H9 (cell line): ENCODE data around the gene C10orf95. TPM values are rescaled to one million over a fixed set of nuclear protein-coding genes. Genes with fewer than 3 reads are reported as not detected.

Experiments
- DNase-seq: peaks from one replicate; pipeline ENCODE4 v3.0.0-alpha.2; 2017
- H2AFZ ChIP-seq: one replicate; pipeline ENCODE4 v1.6.1; 2013; ENCODE audit warnings: mild to moderate bottlenecking, low read length, control low read depth, moderate library complexity
- H2AK5ac ChIP-seq: 2 replicates; pipeline ENCODE4 v1.6.1; 2013; ENCODE audit warnings: low read length, control low read depth, mixed read lengths; ENCODE audit not compliant: insufficient read length
- H2BK120ac ChIP-seq: one replicate; pipeline ENCODE4 v1.6.1; 2013; ENCODE audit warnings: low read depth, mild to moderate bottlenecking, low read length, control low read depth, inconsistent platforms; ENCODE audit not compliant: poor library complexity, severe bottlenecking
- H2BK12ac ChIP-seq: 2 replicates; pipeline ENCODE4 v1.6.1; 2013; ENCODE audit warnings: low read length, control low read depth, mixed read lengths, low read depth; ENCODE audit not compliant: insufficient read length
- H2BK15ac ChIP-seq: 2 replicates; pipeline ENCODE4 v1.6.1; 2013; ENCODE audit warnings: low read depth, low read length, control low read depth
- H2BK20ac ChIP-seq: one replicate; pipeline ENCODE4 v1.6.1; 2013; ENCODE audit warnings: low read depth, mild to moderate bottlenecking, low read length, control low read depth, inconsistent platforms; ENCODE audit not compliant: poor library complexity, severe bottlenecking
- H2BK5ac ChIP-seq: 2 replicates; pipeline ENCODE4 v1.6.1; 2013; ENCODE audit warnings: low read length, control low read depth, mixed read lengths; ENCODE audit not compliant: insufficient read length
- H3K14ac ChIP-seq: 2 replicates; pipeline ENCODE4 v1.6.1; 2013; ENCODE audit warnings: low read length, control low read depth; ENCODE audit not compliant: insufficient read depth
- H3K18ac ChIP-seq: 2 replicates; pipeline ENCODE4 v1.6.1; 2013; ENCODE audit warnings: low read depth, mild to moderate bottlenecking, mixed read lengths, low read length, control low read depth; ENCODE audit not compliant: insufficient read length
- H3K23ac ChIP-seq: 2 replicates; pipeline ENCODE4 v1.6.1; 2013; ENCODE audit warnings: low read length, control low read depth, mixed read lengths, low read depth; ENCODE audit not compliant: insufficient read length
- H3K23me2 ChIP-seq: 2 replicates; pipeline ENCODE4 v1.6.1; 2013; ENCODE audit warnings: low read depth, mild to moderate bottlenecking, mixed read lengths, low read length, control low read depth; ENCODE audit not compliant: insufficient read length, poor library complexity, severe bottlenecking
- H3K27ac ChIP-seq: 2 replicates; pipeline ENCODE4 v1.5.1; 2013; ENCODE audit warnings: low read length, control low read depth, mixed read lengths, low read depth; ENCODE audit not compliant: insufficient read length
- H3K27me3 ChIP-seq: 2 replicates; pipeline ENCODE4 v1.6.1; 2013; ENCODE audit warnings: low read length, control low read depth, inconsistent platforms; ENCODE audit not compliant: insufficient read depth
- H3K4ac ChIP-seq: 2 replicates; pipeline ENCODE4 v1.6.1; 2013; ENCODE audit warnings: low read depth, mild to moderate bottlenecking, control low read depth, inconsistent platforms, low read length, moderate library complexity
- H3K4me1 ChIP-seq: 2 replicates; pipeline ENCODE4 v1.6.1; 2013; ENCODE audit warnings: low read length, control low read depth, inconsistent platforms; ENCODE audit not compliant: insufficient read depth
- H3K4me2 ChIP-seq: 2 replicates; pipeline ENCODE4 v1.6.1; 2013; ENCODE audit warnings: low read length, control low read depth, mixed read lengths; ENCODE audit not compliant: insufficient read length, insufficient read depth
- H3K56ac ChIP-seq: 2 replicates; pipeline ENCODE4 v1.6.1; 2013; ENCODE audit warnings: low read depth, mild to moderate bottlenecking, mixed read lengths, low read length, control low read depth; ENCODE audit not compliant: insufficient read length
- H3K79me1 ChIP-seq: 2 replicates; pipeline ENCODE4 v1.6.1; 2013; ENCODE audit warnings: low read depth, mild to moderate bottlenecking, moderate library complexity, low read length, control low read depth, inconsistent platforms; ENCODE audit not compliant: insufficient read depth, poor library complexity, severe bottlenecking
- H3K79me2 ChIP-seq: 2 replicates; pipeline ENCODE4 v1.6.1; 2013; ENCODE audit warnings: low read length, control low read depth, inconsistent platforms; ENCODE audit not compliant: insufficient read depth
- H3K9ac ChIP-seq: 2 replicates; pipeline ENCODE4 v1.6.1; 2013; ENCODE audit warnings: low read length, control low read depth, mixed read lengths; ENCODE audit not compliant: insufficient read length; ENCODE audit errors: extremely low read depth
- H3K9me3 ChIP-seq: one replicate; pipeline ENCODE4 v1.6.1; 2013; ENCODE audit warnings: low read depth, low read length, inconsistent platforms; ENCODE audit not compliant: control insufficient read depth
- H3T11ph ChIP-seq: one replicate; pipeline ENCODE4 v1.6.1; 2013; ENCODE audit warnings: mild to moderate bottlenecking, low read length, control low read depth, inconsistent platforms
- H4K20me1 ChIP-seq: one replicate; pipeline ENCODE4 v1.6.1; 2013; ENCODE audit not compliant: control insufficient read depth, insufficient read length, insufficient read depth
- H4K5ac ChIP-seq: 2 replicates; pipeline ENCODE4 v1.6.1; 2013; ENCODE audit warnings: low read depth, mild to moderate bottlenecking, mixed read lengths, low read length, control low read depth; ENCODE audit not compliant: insufficient read length
- H4K8ac ChIP-seq: replicated peaks from 2 replicates; pipeline ENCODE4 v1.6.1; 2013; ENCODE audit warnings: low read length, control low read depth, mixed read lengths, low read depth; ENCODE audit not compliant: insufficient read length
- H4K91ac ChIP-seq: 2 replicates; pipeline ENCODE4 v1.6.1; 2013; ENCODE audit warnings: low read depth, mild to moderate bottlenecking, moderate library complexity, mixed read lengths, low read length, control low read depth; ENCODE audit not compliant: insufficient read length
- H3K27ac Mint-ChIP-seq, 3 experiments: 2 replicates in 2 of 3; 3 replicates in 1 of 3; pipeline ENCODE4 v1.8.0; 2020 to 2021; ENCODE audit warnings: mixed read lengths in 3 of 3, mild to moderate bottlenecking in 1 of 3, moderate library complexity in 1 of 3
- H3K27me3 Mint-ChIP-seq: 2 replicates; pipeline ENCODE4 v1.8.0; 2021; ENCODE audit warnings: low read depth, mild to moderate bottlenecking, moderate library complexity, mixed read lengths
- H3K36me3 Mint-ChIP-seq, 3 experiments: 2 replicates in 2 of 3; 3 replicates in 1 of 3; pipeline ENCODE4 v1.8.0; 2020 to 2021; ENCODE audit warnings: low read depth in 3 of 3, mixed read lengths in 3 of 3; ENCODE audit not compliant: insufficient read depth in 1 of 3
- H3K4me1 Mint-ChIP-seq, 2 experiments: 2 replicates each; pipeline ENCODE4 v1.8.0; 2020; ENCODE audit warnings: mixed read lengths in 2 of 2
- H3K4me3 Mint-ChIP-seq, 2 experiments: 2 replicates in 1 of 2; 3 replicates in 1 of 2; pipeline ENCODE4 v1.8.0; 2020 to 2021; ENCODE audit warnings: mild to moderate bottlenecking in 2 of 2, mixed read lengths in 2 of 2, moderate library complexity in 1 of 2
- H3K9me3 Mint-ChIP-seq, 2 experiments: 2 replicates in 1 of 2; 3 replicates in 1 of 2; pipeline ENCODE4 v1.8.0; 2020; ENCODE audit warnings: mild to moderate bottlenecking in 2 of 2, mixed read lengths in 2 of 2, moderate library complexity in 1 of 2
- WGBS: extraction: QIAGEN DNeasy Blood & Tissue Kit; methylation state at CpG from one replicate; pipeline ENCODE4 v1.1.7; 2013; ENCODE audit warnings: missing lambda C conversion rate, low lambda C conversion rate, mixed read lengths; ENCODE audit not compliant: insufficient read length; ENCODE audit errors: extremely low coverage; 5-methylcytosine and 5-hydroxymethylcytosine counted together
- total RNA-seq: library from RNA; stranded (reverse); gene quantifications from 2 replicates; pipeline ENCODE4 v1.2.1, GENCODE V29; 2021
- TF ChIP-seq, protein P1 (sequence below): fragments of 200-600 bp; sonication (generic); conservative IDR thresholded peaks from 3 replicates; pipeline ENCODE4 v1.8.0; 2021; ENCODE audit warnings: antibody characterized with exemption, mild to moderate bottlenecking

The C10orf95 gene
- total RNA-seq, 1 experiment from 2014 or later, result not detected

- no peak overlapping the region for H2AFZ ChIP-seq
- no peak overlapping the region for H3K27ac ChIP-seq
- no peak overlapping the region for H3T11ph ChIP-seq
- no peak overlapping the region for H3K14ac ChIP-seq
- H3K18ac ChIP-seq, result no peak overlapping the region
- H2BK12ac ChIP-seq, result no peak overlapping the region
- peaks cover 0 to 2% (median 2%) of the 10 kb centered on the region in 3 experiments; a peak in 2 of 7 replicates for H3K36me3 Mint-ChIP-seq
- WGBS, result no CpG with 5 or more reads among the region's 10 CpGs
- no peak overlapping the region for H3K9ac ChIP-seq
- no peaks in the 10 kb centered on the region for H3K79me2 ChIP-seq
- H3K9me3 ChIP-seq, result no peaks in the 10 kb centered on the region
- H3K4me2 ChIP-seq, result no peak overlapping the region
- H3K9me3 Mint-ChIP-seq, result peaks cover 0 to 4% of the 10 kb centered on the region in 2 experiments; a peak in 1 of 5 replicates
- H2AK5ac ChIP-seq, result no peak overlapping the region
- H2BK20ac ChIP-seq, result no peak overlapping the region
- no peak for DNase-seq
- no peak overlapping the region for H4K5ac ChIP-seq
- H3K27me3 ChIP-seq, result peaks cover 27% of the 10 kb centered on the region; the same call in 1 of the 2 replicates
- H3K4me3 Mint-ChIP-seq, result no peak overlapping the region
- no peak overlapping the region for H3K56ac ChIP-seq
- H3K27me3 Mint-ChIP-seq, result peaks cover 76% of the 10 kb centered on the region
- H3K27ac Mint-ChIP-seq, result no peak overlapping the region
- peaks cover 28 to 53% of the 10 kb centered on the region in 2 experiments for H3K4me1 Mint-ChIP-seq
- H2BK15ac ChIP-seq, result no peak overlapping the region
- peaks cover 3% of the 10 kb centered on the region; the same call in 1 of the 2 replicates for H3K4me1 ChIP-seq
- no peak overlapping the region for H2BK5ac ChIP-seq
- peaks cover 2% of the 10 kb centered on the region for H4K20me1 ChIP-seq
- H3K23ac ChIP-seq, result no peak overlapping the region
- TF ChIP-seq, protein P1, sequence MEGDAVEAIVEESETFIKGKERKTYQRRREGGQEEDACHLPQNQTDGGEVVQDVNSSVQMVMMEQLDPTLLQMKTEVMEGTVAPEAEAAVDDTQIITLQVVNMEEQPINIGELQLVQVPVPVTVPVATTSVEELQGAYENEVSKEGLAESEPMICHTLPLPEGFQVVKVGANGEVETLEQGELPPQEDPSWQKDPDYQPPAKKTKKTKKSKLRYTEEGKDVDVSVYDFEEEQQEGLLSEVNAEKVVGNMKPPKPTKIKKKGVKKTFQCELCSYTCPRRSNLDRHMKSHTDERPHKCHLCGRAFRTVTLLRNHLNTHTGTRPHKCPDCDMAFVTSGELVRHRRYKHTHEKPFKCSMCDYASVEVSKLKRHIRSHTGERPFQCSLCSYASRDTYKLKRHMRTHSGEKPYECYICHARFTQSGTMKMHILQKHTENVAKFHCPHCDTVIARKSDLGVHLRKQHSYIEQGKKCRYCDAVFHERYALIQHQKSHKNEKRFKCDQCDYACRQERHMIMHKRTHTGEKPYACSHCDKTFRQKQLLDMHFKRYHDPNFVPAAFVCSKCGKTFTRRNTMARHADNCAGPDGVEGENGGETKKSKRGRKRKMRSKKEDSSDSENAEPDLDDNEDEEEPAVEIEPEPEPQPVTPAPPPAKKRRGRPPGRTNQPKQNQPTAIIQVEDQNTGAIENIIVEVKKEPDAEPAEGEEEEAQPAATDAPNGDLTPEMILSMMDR, result no peak
- H4K8ac ChIP-seq, result no peak overlapping the region
- H3K79me1 ChIP-seq, result no peaks in the 10 kb centered on the region
- no peak overlapping the region for H3K4ac ChIP-seq
- H4K91ac ChIP-seq, result no peak overlapping the region
- H2BK120ac ChIP-seq, result no peak overlapping the region
- H3K23me2 ChIP-seq, result peaks cover 3% of the 10 kb centered on the region
Measured at GRCh38 chr10:102412293-102412692, 39.0 kb downstream of the C10orf95 start.
